GM12878 (cell line): ENCODE results near the gene ZFAND2B. TPM values are rescaled to one million over a fixed set of nuclear protein-coding genes. Genes with fewer than 3 reads are reported as not detected.

Source experiments
- BCL11A ChIP-seq: IDR thresholded peaks from 2 replicates; pipeline ENCODE4 v1.6.1; 2011; ENCODE audit warnings: low read depth, low read length
- BHLHE40 ChIP-seq, 2 experiments: fragments of 450-650 bp in 1 of 2; IDR thresholded peaks; 2 replicates each; pipeline ENCODE4 v1.6.1; 2011 to 2017; ENCODE audit warnings: low read depth in 2 of 2, borderline replicate concordance in 1 of 2, improper control_type of control experiment in 1 of 2, low read length in 1 of 2, mild to moderate bottlenecking in 1 of 2
- HDAC6 ChIP-seq: fragments of 200-600 bp; sonication (generic); IDR thresholded peaks from one replicate; pipeline ENCODE4 v1.8.0; 2017; ENCODE audit warnings: antibody characterized with exemption; ENCODE audit not compliant: unreplicated experiment
- IRF4 ChIP-seq: IDR thresholded peaks from 2 replicates; pipeline ENCODE4 v1.6.1; 2011; ENCODE audit warnings: low read depth, low read length
- KLF5 ChIP-seq: fragments of 450-650 bp; IDR thresholded peaks from 2 replicates; pipeline ENCODE4 v1.6.1; 2014; ENCODE audit warnings: mild to moderate bottlenecking; ENCODE audit not compliant: partially characterized antibody
- PAX5 ChIP-seq: IDR thresholded peaks from 2 replicates; pipeline ENCODE4 v1.6.1; 2011; ENCODE audit warnings: low read depth, low read length, borderline replicate concordance
- PBX3 ChIP-seq: IDR thresholded peaks from 2 replicates; pipeline ENCODE4 v1.6.1; 2011; ENCODE audit warnings: mild to moderate bottlenecking, low read depth, low read length, moderate library complexity; ENCODE audit not compliant: insufficient replicate concordance
- POLR2AphosphoS5 ChIP-seq: IDR thresholded peaks from 2 replicates; pipeline ENCODE4 v1.6.1; 2011; ENCODE audit warnings: mild to moderate bottlenecking, low read length, inconsistent platforms
- POU2F2 ChIP-seq: IDR thresholded peaks from 3 replicates; pipeline ENCODE4 v1.6.1; 2011; ENCODE audit warnings: low read depth, mild to moderate bottlenecking, low read length, borderline replicate concordance
- PRDM15 ChIP-seq: fragments of 450-650 bp; formaldehyde crosslinking; IDR thresholded peaks from 2 replicates; pipeline ENCODE4 v1.4.0; 2020; ENCODE audit warnings: mild to moderate bottlenecking, moderate library complexity
- RAD51 ChIP-seq: fragments of 450-650 bp; IDR thresholded peaks from 2 replicates; pipeline ENCODE4 v1.6.1; 2016; ENCODE audit warnings: moderate library complexity, mild to moderate bottlenecking, inconsistent platforms
- RELB ChIP-seq: fragments of 450-650 bp; IDR thresholded peaks from 2 replicates; pipeline ENCODE4 v1.6.1; 2017; ENCODE audit warnings: low read depth, mild to moderate bottlenecking, moderate library complexity
- RUNX3 ChIP-seq: IDR thresholded peaks from 2 replicates; pipeline ENCODE4 v1.6.1; 2012; ENCODE audit warnings: low read length, inconsistent platforms
- SREBF1 ChIP-seq: IDR thresholded peaks from 2 replicates; pipeline ENCODE4 v1.6.1; 2012; ENCODE audit warnings: mild to moderate bottlenecking, low read length
- ZNF207 ChIP-seq: fragments of 450-650 bp; IDR thresholded peaks from 2 replicates; pipeline ENCODE4 v1.6.1; 2014; ENCODE audit warnings: antibody characterized with exemption, mild to moderate bottlenecking, borderline replicate concordance
- ZNF592 ChIP-seq: fragments of 450-650 bp; IDR thresholded peaks from 2 replicates; pipeline ENCODE4 v1.6.1; 2017; ENCODE audit warnings: mild to moderate bottlenecking, moderate library complexity
- polyA plus RNA-seq, 11 experiments: library from polyadenylated mRNA; depleted of rRNA in 4 of 11; unstranded in 6 of 11; stranded (reverse) in 5 of 11; fragments of >200 nt; fragmentation: Nextera tagmentation in 4 of 11; fragmentation: Illumina TruSeq in 1 of 11; extraction: Ambion mirVana in 4 of 11; extraction: Trizol in 1 of 11; gene quantifications; 1 replicate in 1 of 11; 2 replicates in 10 of 11; pipeline versions ENCODE4 v1.2.1 to v1.2.3, GENCODE V29; 2011 to 2016; ENCODE audit warnings: inconsistent platforms in 2 of 11, missing spikeins in 2 of 11, low read depth in 1 of 11
- total RNA-seq, 4 experiments: library from RNA; depleted of rRNA in 3 of 4; stranded (reverse); fragments of >200 nt in 3 of 4; fragmentation: Illumina TruSeq in 1 of 4; extraction: Trizol in 1 of 4; gene quantifications; 2 replicates each; pipeline versions ENCODE4 v1.2.1 to v1.2.3, GENCODE V29; 2013 to 2021

The ZFAND2B gene
- total and polyA plus RNA-seq, 10 of the 15 experiments (the other 5 are each of a cell fraction or from before 2014, with no cell fraction given) = 5.4 to 28.1 (median 22.4) TPM

- TF ChIP-seq PRDM15 (CRISPR knock-in tag) (no peak), RUNX3 (no peak), KLF5 (peak; percentile 72), POLR2AphosphoS5 (peak; percentile 33; the same call in 1 of the 2 replicates), ZNF592 (no peak), SREBF1 (0 out of 2 replicates have a peak, but pooled peaks have one; percentile 20), PBX3 (peak; percentile 71), BCL11A (peak; percentile 32; the same call in 1 of the 2 replicates), IRF4 (no peak), PAX5 (0 out of 2 replicates have a peak, but pooled peaks have one; percentile 29), ZNF207 (no peak; the same call in 1 of the 2 replicates), BHLHE40 (IDR thresholded peaks at IDR 0.05; ENCODE audit: borderline replicate concordance in 1 of 2, low read depth in 2 of 2, low read length in 1 of 2) (peak in 1 of 2 experiments; percentile 57; a peak in 1 of 4 replicates), RELB (peak; percentile 89), RAD51 (no peak), HDAC6 (no peak), POU2F2 (peak; percentile 48; the same call in 2 of the 3 replicates)
These were observed 42.8 kb downstream of the ZFAND2B start (continued) for GRCh38 chr2:219249203-219249980.
